NB4 (cell line): ENCODE measurements around the gene RTF2.

Experiments
- MYC ChIP-seq: IDR thresholded peaks from 2 replicates; pipeline ENCODE4 v1.6.1; 2011; ENCODE audit warnings: low read depth, low read length
- TF ChIP-seq, protein P1 (sequence below): IDR thresholded peaks from one replicate; pipeline ENCODE4 v1.5.1; 2012; ENCODE audit warnings: low read depth, low read length

DNA sequence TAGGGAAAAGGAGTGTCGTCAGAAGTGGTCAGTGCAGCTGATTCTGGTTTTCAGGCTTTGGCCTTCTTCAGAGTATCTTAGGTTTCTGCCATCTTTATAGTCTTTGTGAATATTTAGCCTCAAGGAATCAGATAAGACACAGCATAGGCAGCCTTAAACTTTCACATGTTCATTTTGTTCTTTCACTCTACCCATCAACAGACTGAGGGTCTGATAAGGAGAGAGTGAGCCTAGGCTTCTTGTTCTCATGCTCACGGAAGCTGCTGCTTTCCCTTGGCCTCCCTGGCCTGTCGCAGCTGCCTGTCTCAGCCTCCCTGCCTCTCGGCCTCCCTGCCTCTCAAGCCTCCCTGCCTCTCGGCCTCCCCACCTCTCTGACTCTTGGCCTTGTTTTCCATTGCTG is 20.1 kb downstream of the RTF2 start:
- TF ChIP-seq, protein P1, sequence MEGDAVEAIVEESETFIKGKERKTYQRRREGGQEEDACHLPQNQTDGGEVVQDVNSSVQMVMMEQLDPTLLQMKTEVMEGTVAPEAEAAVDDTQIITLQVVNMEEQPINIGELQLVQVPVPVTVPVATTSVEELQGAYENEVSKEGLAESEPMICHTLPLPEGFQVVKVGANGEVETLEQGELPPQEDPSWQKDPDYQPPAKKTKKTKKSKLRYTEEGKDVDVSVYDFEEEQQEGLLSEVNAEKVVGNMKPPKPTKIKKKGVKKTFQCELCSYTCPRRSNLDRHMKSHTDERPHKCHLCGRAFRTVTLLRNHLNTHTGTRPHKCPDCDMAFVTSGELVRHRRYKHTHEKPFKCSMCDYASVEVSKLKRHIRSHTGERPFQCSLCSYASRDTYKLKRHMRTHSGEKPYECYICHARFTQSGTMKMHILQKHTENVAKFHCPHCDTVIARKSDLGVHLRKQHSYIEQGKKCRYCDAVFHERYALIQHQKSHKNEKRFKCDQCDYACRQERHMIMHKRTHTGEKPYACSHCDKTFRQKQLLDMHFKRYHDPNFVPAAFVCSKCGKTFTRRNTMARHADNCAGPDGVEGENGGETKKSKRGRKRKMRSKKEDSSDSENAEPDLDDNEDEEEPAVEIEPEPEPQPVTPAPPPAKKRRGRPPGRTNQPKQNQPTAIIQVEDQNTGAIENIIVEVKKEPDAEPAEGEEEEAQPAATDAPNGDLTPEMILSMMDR = no peak
- no peak for TF ChIP-seq MYC
